A673 (cell line): Measurements from ENCODE around the gene MAGI1. TPM values are rescaled to one million over a fixed set of nuclear protein-coding genes. Genes with fewer than 3 reads are reported as not detected.
"Not testable (repeated sequence)": the region's sequence is repeated elsewhere in the genome, so short reads cannot be mapped to it uniquely, and the experiment has no call there.

Experiments used
- BruUV-seq: library from RNA; stranded (reverse); fragments of 400-500 nt; replicated peaks from 2 replicates; lab custom pipeline; 2021; lab: Mats Ljungman, UMichigan
- CTCF ChIA-PET: fragments of 300-600 bp; sonication (Branson Sonifier 250); formaldehyde crosslinking; loops from one replicate; lab custom pipeline; 2022; ENCODE audit warnings: antibody characterized with exemption; lab: Charles Lee
- POLR2A ChIA-PET: fragments of 300-600 bp; sonication (Branson Sonifier 250); formaldehyde crosslinking; loops from one replicate; lab custom pipeline; 2022; ENCODE audit warnings: antibody characterized with exemption; ENCODE audit not compliant: low non-redundant PET; lab: Charles Lee
- DNase-seq: peaks from one replicate; pipeline ENCODE4 v3.0.0-alpha.2; 2015; ENCODE audit warnings: low spot score
- H3K27ac ChIP-seq: fragments of 200-600 bp; sonication (generic); 2 replicates; pipeline ENCODE4 v1.5.1; 2016; ENCODE audit warnings: mixed run types, low read depth, mild to moderate bottlenecking, mixed read lengths, antibody characterized with exemption, low read length; ENCODE audit not compliant: poor library complexity, severe bottlenecking
- H3K27me3 ChIP-seq: fragments of 200-600 bp; sonication (generic); replicated peaks from 2 replicates; pipeline ENCODE4 v1.6.1; 2017; ENCODE audit warnings: mixed run types, low read depth, mild to moderate bottlenecking, mixed read lengths, antibody characterized with exemption, low read length; ENCODE audit not compliant: insufficient read depth, poor library complexity
- H3K36me3 ChIP-seq: fragments of 200-600 bp; sonication (generic); 2 replicates; pipeline ENCODE4 v1.6.1; 2016; ENCODE audit warnings: mixed run types, mild to moderate bottlenecking, mixed read lengths, antibody characterized with exemption, low read length; ENCODE audit not compliant: insufficient read depth, poor library complexity, severe bottlenecking
- H3K4me1 ChIP-seq: fragments of 200-600 bp; sonication (generic); 2 replicates; pipeline ENCODE4 v1.6.1; 2017; ENCODE audit warnings: mixed run types, mild to moderate bottlenecking, mixed read lengths, antibody characterized with exemption, low read length; ENCODE audit not compliant: insufficient read depth, poor library complexity, severe bottlenecking
- H3K4me3 ChIP-seq: fragments of 200-600 bp; sonication (generic); 2 replicates; pipeline ENCODE4 v1.5.1; 2016; ENCODE audit warnings: low read depth, mixed run types, mild to moderate bottlenecking, mixed read lengths, low read length; ENCODE audit not compliant: poor library complexity, severe bottlenecking
- H3K9me3 ChIP-seq: fragments of 200-600 bp; sonication (generic); 2 replicates; pipeline ENCODE4 v1.6.1; 2016; ENCODE audit warnings: mixed run types, low read depth, mild to moderate bottlenecking, mixed read lengths, antibody characterized with exemption, low read length; ENCODE audit not compliant: poor library complexity, severe bottlenecking
- CTCF ChIP-seq: fragments of 300-800, 200-600 bp; sonication (generic); conservative IDR thresholded peaks from 2 replicates; pipeline ENCODE4 v1.5.1; 2017; ENCODE audit warnings: low read depth, mild to moderate bottlenecking, antibody characterized with exemption, low read length, moderate library complexity, mixed read lengths
- EZH2 ChIP-seq: fragments of 200-600 bp; sonication (generic); IDR thresholded peaks from 2 replicates; pipeline ENCODE4 v1.6.1; 2017; ENCODE audit warnings: borderline replicate concordance, low read depth, mild to moderate bottlenecking, mixed read lengths, antibody characterized with exemption, low read length; ENCODE audit not compliant: poor library complexity, severe bottlenecking
- intact Hi-C: fragments of 100-400 bp; cut with micrococcal nuclease; formaldehyde crosslinking; loops from one replicate; pipeline ENCODE4 v1.10.0; 2022; ENCODE audit not compliant: unreplicated experiment
- total RNA-seq: library from RNA; stranded (reverse); gene quantifications from 2 replicates; pipeline ENCODE4 v1.2.3, GENCODE V29; 2021

The MAGI1 gene
- total RNA-seq, 1 experiment from 2014 or later = 30.5 TPM

DNA sequence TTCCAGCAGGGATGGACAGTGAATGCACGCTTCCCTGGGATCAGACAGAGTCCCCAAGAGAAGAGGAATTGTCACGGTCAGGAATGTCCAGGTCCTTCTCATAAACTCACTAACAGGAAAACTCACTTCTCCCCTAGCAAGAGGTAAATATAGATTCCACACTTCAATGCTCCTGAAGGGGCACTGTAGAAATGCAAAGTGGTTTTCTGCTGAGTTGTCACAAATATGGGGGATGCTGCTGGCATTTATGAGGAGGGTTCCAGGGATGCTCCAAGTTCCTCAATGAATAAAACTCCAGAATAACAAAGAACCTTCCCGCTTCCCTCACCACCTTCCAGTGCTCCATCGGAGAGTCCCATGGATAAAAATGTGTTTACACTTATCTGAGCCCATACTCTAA is 423.4 kb downstream of the MAGI1 start:
- TF ChIP-seq CTCF (no peak), EZH2 (no peak)
- intact Hi-C loops = no loop called here
- ChIA-PET POLR2A (no interaction called here), CTCF (no interaction called here)
- no peaks in the 10 kb centered on the region for H3K4me1 ChIP-seq
- no peak overlapping the region for H3K4me3 ChIP-seq
- H3K27ac ChIP-seq = no peak overlapping the region
- no peak for DNase-seq
- BruUV-seq = no TSS peak
- H3K27me3 ChIP-seq = no peaks in the 10 kb centered on the region
- no peaks in the 10 kb centered on the region for H3K9me3 ChIP-seq
- H3K36me3 ChIP-seq = no peaks in the 10 kb centered on the region

DNA sequence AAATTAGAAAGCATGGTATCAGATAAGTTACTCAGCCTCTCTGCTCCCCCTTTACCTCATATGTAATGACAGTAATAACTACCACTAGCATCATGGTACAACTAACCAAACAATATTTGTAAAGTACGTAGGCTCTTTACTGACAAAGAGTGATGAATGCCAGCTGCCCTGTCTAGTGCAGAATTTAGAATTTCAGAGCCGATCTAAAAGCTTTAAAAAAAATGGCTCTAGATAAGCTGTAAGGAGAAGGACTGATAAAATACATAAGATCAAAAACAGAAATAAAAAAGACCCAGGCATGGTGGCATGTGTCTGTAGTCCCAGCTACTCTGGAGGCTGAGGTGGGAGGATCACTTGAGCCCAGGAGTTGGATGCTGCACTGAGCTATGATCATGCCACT is 424.1 kb downstream of the MAGI1 start:
- no peak for DNase-seq
- no peaks in the 10 kb centered on the region for H3K4me1 ChIP-seq
- H3K9me3 ChIP-seq = no peaks in the 10 kb centered on the region
- no peak overlapping the region for H3K4me3 ChIP-seq
- ChIA-PET POLR2A (no interaction called here), CTCF (no interaction called here)
- H3K36me3 ChIP-seq = no peaks in the 10 kb centered on the region
- H3K27ac ChIP-seq = no peak overlapping the region
- intact Hi-C loops = no loop called here
- BruUV-seq = no TSS peak
- TF ChIP-seq CTCF (no peak), EZH2 (no peak)
- no peaks in the 10 kb centered on the region for H3K27me3 ChIP-seq

DNA sequence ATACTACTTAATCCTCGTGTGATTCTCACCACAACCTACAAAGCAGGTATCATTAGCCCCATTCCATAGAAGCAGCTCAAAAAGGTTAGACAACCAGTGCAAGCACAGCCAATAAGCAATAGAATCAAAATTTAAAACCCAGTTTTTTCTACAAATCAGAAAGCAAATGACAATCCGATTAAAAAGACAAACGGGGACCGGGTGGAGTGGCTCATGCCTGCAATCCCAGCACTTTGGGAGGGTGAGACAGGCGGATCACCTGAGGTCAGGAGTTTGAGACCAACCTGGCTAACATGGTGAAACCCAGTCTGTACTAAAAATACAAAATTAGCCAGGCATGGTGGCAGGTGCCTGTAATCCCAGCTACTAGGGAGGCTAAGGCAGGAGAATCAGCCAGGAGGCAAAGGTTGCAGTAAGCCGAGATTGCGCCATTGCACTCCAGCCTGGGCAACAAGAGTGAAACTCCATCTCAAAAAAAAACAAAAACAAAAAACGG is 430.7 kb downstream of the MAGI1 start:
- BruUV-seq, H3K4me3 ChIP-seq, H3K9me3 ChIP-seq, DNase-seq, intact Hi-C loops, H3K27ac ChIP-seq, POLR2A ChIA-PET, H3K4me1 ChIP-seq, H3K36me3 ChIP-seq, H3K27me3 ChIP-seq, CTCF ChIA-PET: not testable (repeated sequence)

GRCh38 chr3:65607101-65607500 is 431.6 kb downstream of the MAGI1 start:
- intact Hi-C loops = no loop called here
- TF ChIP-seq EZH2 = no peak
- no peak for TF ChIP-seq CTCF
- no TSS peak for BruUV-seq
- H3K4me1 ChIP-seq = no peaks in the 10 kb centered on the region
- ChIA-PET POLR2A (no interaction called here), CTCF (no interaction called here)
- H3K4me3 ChIP-seq = no peak overlapping the region
- DNase-seq = no peak
- H3K9me3 ChIP-seq = no peaks in the 10 kb centered on the region
- H3K27ac ChIP-seq = no peak overlapping the region
- H3K36me3 ChIP-seq = no peaks in the 10 kb centered on the region
- H3K27me3 ChIP-seq = no peaks in the 10 kb centered on the region
